Neural progenitor cell (in vitro differentiated cells): Measurements from ENCODE around the gene PRMT1.

ENCODE experiments used
- CTCF ChIP-seq: fragments of 200-600 bp; sonication (generic); IDR thresholded peaks from 2 replicates; pipeline ENCODE4 v1.5.1; 2017; ENCODE audit warnings: antibody characterized with exemption, mild to moderate bottlenecking
- EZH2 ChIP-seq: fragments of 200-600 bp; sonication (generic); IDR thresholded peaks from 2 replicates; pipeline ENCODE4 v1.6.1; 2017; ENCODE audit warnings: antibody characterized with exemption, mild to moderate bottlenecking, moderate library complexity

GRCh38 chr19:49652551-49653465, 24.3 kb upstream of the PRMT1 start:
- no peak for TF ChIP-seq EZH2
- TF ChIP-seq CTCF = no peak
